Endothelial cell (in vitro differentiated cells): ENCODE results near the gene SLA2. TPM values are rescaled to one million over a fixed set of nuclear protein-coding genes. Genes with fewer than 3 reads are reported as not detected.

Experiments used
- DNase-seq: peaks from one replicate; pipeline ENCODE4 v3.0.0; 2021; ENCODE audit warnings: low spot score
- H3K27ac Mint-ChIP-seq: one replicate; pipeline ENCODE4 v1.8.0; 2021; ENCODE audit warnings: mixed read lengths, inconsistent platforms; ENCODE audit not compliant: unreplicated experiment
- H3K27me3 Mint-ChIP-seq: one replicate; pipeline ENCODE4 v1.8.0; 2021; ENCODE audit warnings: mild to moderate bottlenecking, moderate library complexity, mixed read lengths, inconsistent platforms; ENCODE audit not compliant: unreplicated experiment
- H3K36me3 Mint-ChIP-seq: one replicate; pipeline ENCODE4 v1.8.0; 2021; ENCODE audit warnings: mild to moderate bottlenecking, low read depth, mixed read lengths, inconsistent platforms; ENCODE audit not compliant: unreplicated experiment
- H3K4me1 Mint-ChIP-seq: one replicate; pipeline ENCODE4 v1.8.0; 2021; ENCODE audit warnings: mild to moderate bottlenecking, mixed read lengths, inconsistent platforms; ENCODE audit not compliant: unreplicated experiment
- H3K4me3 Mint-ChIP-seq: one replicate; pipeline ENCODE4 v1.8.0; 2021; ENCODE audit warnings: mild to moderate bottlenecking, mixed read lengths, inconsistent platforms; ENCODE audit not compliant: unreplicated experiment
- H3K9me3 Mint-ChIP-seq: one replicate; pipeline ENCODE4 v1.8.0; 2021; ENCODE audit warnings: mixed read lengths, inconsistent platforms; ENCODE audit not compliant: unreplicated experiment
- total RNA-seq: library from RNA; stranded (reverse); fragmentation: NEBNext Ultra II Directional; extraction: Animal tissue kit (Norgen Biotek cat#: 25700); gene quantifications from one replicate; pipeline ENCODE4 v1.2.1, GENCODE V29; 2021; ENCODE audit not compliant: unreplicated experiment
- TF ChIP-seq, protein P1 (sequence below): fragments of 200-600 bp; sonication (generic); IDR thresholded peaks from one replicate; pipeline ENCODE4 v1.5.0; 2021; ENCODE audit warnings: antibody characterized with exemption; ENCODE audit not compliant: unreplicated experiment

SLA2 gene
- total RNA-seq, 1 donor from 2014 or later, result not detected

- H3K27me3 Mint-ChIP-seq, result peaks cover 1% of the 10 kb centered on the region
- TF ChIP-seq, protein P1, sequence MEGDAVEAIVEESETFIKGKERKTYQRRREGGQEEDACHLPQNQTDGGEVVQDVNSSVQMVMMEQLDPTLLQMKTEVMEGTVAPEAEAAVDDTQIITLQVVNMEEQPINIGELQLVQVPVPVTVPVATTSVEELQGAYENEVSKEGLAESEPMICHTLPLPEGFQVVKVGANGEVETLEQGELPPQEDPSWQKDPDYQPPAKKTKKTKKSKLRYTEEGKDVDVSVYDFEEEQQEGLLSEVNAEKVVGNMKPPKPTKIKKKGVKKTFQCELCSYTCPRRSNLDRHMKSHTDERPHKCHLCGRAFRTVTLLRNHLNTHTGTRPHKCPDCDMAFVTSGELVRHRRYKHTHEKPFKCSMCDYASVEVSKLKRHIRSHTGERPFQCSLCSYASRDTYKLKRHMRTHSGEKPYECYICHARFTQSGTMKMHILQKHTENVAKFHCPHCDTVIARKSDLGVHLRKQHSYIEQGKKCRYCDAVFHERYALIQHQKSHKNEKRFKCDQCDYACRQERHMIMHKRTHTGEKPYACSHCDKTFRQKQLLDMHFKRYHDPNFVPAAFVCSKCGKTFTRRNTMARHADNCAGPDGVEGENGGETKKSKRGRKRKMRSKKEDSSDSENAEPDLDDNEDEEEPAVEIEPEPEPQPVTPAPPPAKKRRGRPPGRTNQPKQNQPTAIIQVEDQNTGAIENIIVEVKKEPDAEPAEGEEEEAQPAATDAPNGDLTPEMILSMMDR, result no peak
- peak overlapping the region; percentile 86 for H3K27ac Mint-ChIP-seq
- no peak overlapping the region for H3K4me3 Mint-ChIP-seq
- H3K4me1 Mint-ChIP-seq, result peaks cover 9% of the 10 kb centered on the region
- H3K36me3 Mint-ChIP-seq, result no peaks in the 10 kb centered on the region
- DNase-seq, result no peak
- no peaks in the 10 kb centered on the region for H3K9me3 Mint-ChIP-seq
Observed at GRCh38 chr20:36624944-36625324, 21.1 kb downstream of the SLA2 start.

GRCh38 chr20:36624068-36624943 is 21.7 kb downstream of the SLA2 start:
- no peak for DNase-seq
- Mint-ChIP-seq H3K27ac (peak overlapping the region; percentile 6), H3K36me3 (no peaks in the 10 kb centered on the region), H3K4me3 (no peak overlapping the region), H3K9me3 (no peaks in the 10 kb centered on the region), H3K27me3 (peaks cover 1% of the 10 kb centered on the region), H3K4me1 (peaks cover 6% of the 10 kb centered on the region)
- TF ChIP-seq, protein P1, result no peak

GRCh38 chr20:36623444-36623843 is 22.6 kb downstream of the SLA2 start:
- no peak overlapping the region for H3K4me3 Mint-ChIP-seq

DNA sequence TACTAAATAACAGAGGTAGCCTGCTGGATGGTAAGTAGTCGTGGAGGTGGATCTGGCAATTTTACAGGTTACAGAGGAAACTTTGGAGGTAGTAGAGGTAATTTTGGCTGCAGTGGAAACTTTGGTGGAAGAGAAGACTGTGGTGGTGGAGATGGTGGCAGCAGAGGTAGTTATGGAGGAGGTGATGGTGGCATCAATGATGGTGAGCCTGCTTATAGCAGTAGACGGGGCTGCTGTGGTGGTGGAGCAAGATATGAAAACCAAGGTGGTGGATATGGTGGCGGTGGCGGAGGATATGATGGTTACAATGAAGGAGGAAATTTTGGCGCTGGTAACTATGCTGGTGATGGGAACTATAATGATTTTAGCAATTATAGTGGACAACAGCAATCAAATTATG is 25.1 kb downstream of the SLA2 start:
- TF ChIP-seq, protein P1, result no peak
- Mint-ChIP-seq H3K9me3 (no peaks in the 10 kb centered on the region), H3K27ac (no peak overlapping the region), H3K4me3 (no peak overlapping the region), H3K27me3 (peaks cover 1% of the 10 kb centered on the region), H3K36me3 (no peaks in the 10 kb centered on the region), H3K4me1 (peaks cover 6% of the 10 kb centered on the region)
- no peak for DNase-seq

More at GRCh38 chr20:36623444-36623843, 22.6 kb downstream of the SLA2 start:
- H3K27me3 Mint-ChIP-seq, result peaks cover 1% of the 10 kb centered on the region
- DNase-seq, result no peak
- peaks cover 6% of the 10 kb centered on the region for H3K4me1 Mint-ChIP-seq
- no peaks in the 10 kb centered on the region for H3K36me3 Mint-ChIP-seq
- TF ChIP-seq, protein P1, result no peak
- H3K9me3 Mint-ChIP-seq, result no peaks in the 10 kb centered on the region
- no peak overlapping the region for H3K27ac Mint-ChIP-seq
